Lung microvascular endothelial cell (primary cell): ENCODE data around the gene ADARB2. TPM values are rescaled to one million over a fixed set of nuclear protein-coding genes. Genes with fewer than 3 reads are reported as not detected.
"Not testable (repeated sequence)": the region's sequence is repeated elsewhere in the genome, so short reads cannot be mapped to it uniquely, and the experiment has no call there.

Source experiments
- DNase-seq, 2 donors: peaks; one replicate each; pipeline versions ENCODE4 v3.0.0 to v3.0.0-alpha.2; 2010; ENCODE audit warnings: low read depth in 2 of 2
- total RNA-seq: library from RNA; depleted of rRNA; stranded (reverse); fragments of >200 nt; gene quantifications from 2 replicates; pipeline ENCODE4 v1.2.1, GENCODE V29; 2014

Gene ADARB2
- 0.22 and 2.0 TPM in 2 replicates for total RNA-seq

- peak in 1 of 2 donors; percentile 4 for DNase-seq
Measured at GRCh38 chr10:1737222-1738061, at the start of gene ADARB2. ADARB2 (minus strand) TSS chr10:1737525.

- DNase-seq = no peak
Measured at GRCh38 chr10:1785835-1786234, 48.5 kb upstream of the ADARB2 start.

GRCh38 chr10:1782841-1783240 lies 45.5 kb upstream of the ADARB2 start:
- DNase-seq = no peak

- DNase-seq = no peak
Measured at GRCh38 chr10:1779796-1780195, 42.5 kb upstream of the ADARB2 start.

- DNase-seq = no peak
Measured at GRCh38 chr10:1778375-1778969, 41.1 kb upstream of the ADARB2 start.

GRCh38 chr10:1776127-1776662 lies 38.9 kb upstream of the ADARB2 start:
- no peak for DNase-seq

- DNase-seq = no peak
Measured at GRCh38 chr10:1774796-1775195, 37.5 kb upstream of the ADARB2 start.

GRCh38 chr10:1773204-1773603 lies 35.9 kb upstream of the ADARB2 start:
- DNase-seq = not testable (repeated sequence)

GRCh38 chr10:1766049-1766448 lies 28.7 kb upstream of the ADARB2 start:
- DNase-seq = no peak

GRCh38 chr10:1762076-1762475 lies 24.8 kb upstream of the ADARB2 start:
- no peak for DNase-seq

- no peak for DNase-seq
Measured at GRCh38 chr10:1754506-1755153, 17.3 kb upstream of the ADARB2 start.

GRCh38 chr10:1752153-1752552 lies 14.8 kb upstream of the ADARB2 start:
- no peak for DNase-seq

- DNase-seq = no peak
Measured at GRCh38 chr10:1747590-1748157, 10.3 kb upstream of the ADARB2 start.

GRCh38 chr10:1746796-1747195 lies 9.5 kb upstream of the ADARB2 start:
- DNase-seq = no peak

GRCh38 chr10:1745780-1746456 lies 8.6 kb upstream of the ADARB2 start:
- DNase-seq = no peak

GRCh38 chr10:1744524-1744923 lies 7.2 kb upstream of the ADARB2 start:
- no peak for DNase-seq

GRCh38 chr10:1743141-1743540 lies 5.8 kb upstream of the ADARB2 start:
- no peak for DNase-seq

- DNase-seq = no peak
Measured at GRCh38 chr10:1741450-1741849, 4.1 kb upstream of the ADARB2 start.

- no peak for DNase-seq
Measured at GRCh38 chr10:1739751-1740150, 2.4 kb upstream of the ADARB2 start.

- no peak for DNase-seq
Measured at GRCh38 chr10:1738950-1739349, 1.6 kb upstream of the ADARB2 start.

- DNase-seq = no peak
Measured at GRCh38 chr10:1736972-1737221, 428 bp downstream of the ADARB2 start.
